Measurements from ENCODE around the gene RFXAP.

Gene RFXAP

DNA sequence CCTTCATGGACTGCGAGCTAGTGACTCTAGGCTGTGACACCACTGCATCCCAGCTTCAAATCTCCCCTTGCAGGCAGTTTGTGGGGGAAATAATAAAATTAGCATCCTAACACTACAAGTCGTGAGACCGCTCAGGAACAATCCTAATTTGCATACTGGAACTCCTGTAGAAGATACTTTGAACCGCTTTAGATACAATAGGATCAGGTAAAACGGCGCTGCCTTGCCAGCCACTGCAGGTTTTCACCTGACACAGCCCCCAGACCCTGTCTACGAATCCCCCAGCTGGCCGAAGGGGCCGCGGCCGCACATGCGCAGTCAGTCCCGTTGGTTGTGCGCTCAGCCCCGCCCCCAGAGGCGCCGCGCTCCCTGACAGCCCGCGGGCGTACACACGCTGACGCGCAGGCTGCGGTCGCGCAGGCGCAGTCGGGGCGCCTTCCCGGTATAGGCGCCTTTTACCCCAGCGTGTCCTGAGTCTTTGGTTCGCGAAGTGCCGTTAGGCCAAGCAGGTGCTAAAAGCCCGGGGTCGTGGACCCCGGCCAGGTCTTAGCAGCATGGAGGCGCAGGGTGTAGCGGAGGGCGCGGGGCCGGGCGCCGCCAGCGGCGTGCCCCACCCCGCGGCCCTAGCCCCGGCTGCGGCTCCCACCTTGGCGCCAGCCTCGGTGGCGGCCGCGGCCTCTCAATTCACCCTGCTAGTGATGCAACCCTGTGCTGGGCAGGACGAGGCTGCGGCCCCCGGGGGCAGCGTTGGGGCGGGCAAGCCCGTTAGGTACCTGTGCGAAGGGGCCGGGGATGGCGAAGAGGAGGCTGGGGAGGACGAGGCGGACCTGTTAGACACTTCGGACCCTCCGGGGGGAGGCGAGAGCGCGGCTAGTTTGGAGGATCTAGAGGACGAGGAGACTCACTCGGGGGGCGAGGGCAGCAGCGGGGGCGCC is at the start of gene RFXAP:
Gene RFXAP, plus strand, starts transcription at position 419 of the 935 bp plus-strand sequence. Its CDS starts 136 bp downstream, at position 555.
- peak within 1 kb of the TSS; percentile 83 for H3K4me3 ChIP-seq (ENCODE audit: low read depth, low read length)
- peak; percentile 65 for DNase-seq (ENCODE audit: low read depth)
- TF ChIP-seq CTCF (IDR thresholded peaks at IDR 0.05; ENCODE audit: low read depth, low read length, missing control alignments): peak; percentile 12

GRCh38 chr13:36769545-36769944 is 49.5 kb upstream of the RFXAP start:
- DNase-seq (ENCODE audit: low read depth): no peak
- TF ChIP-seq CTCF (IDR thresholded peaks at IDR 0.05; ENCODE audit: low read depth, low read length, missing control alignments): no peak
- no peak overlapping the region for H3K4me3 ChIP-seq (ENCODE audit: low read depth, low read length)

- no peak overlapping the region for H3K4me3 ChIP-seq (ENCODE audit: low read depth, low read length)
- TF ChIP-seq CTCF (IDR thresholded peaks at IDR 0.05; ENCODE audit: low read depth, low read length, missing control alignments): no peak
- no peak for DNase-seq (ENCODE audit: low read depth)
These were observed 48.3 kb upstream of the RFXAP start for GRCh38 chr13:36770741-36771140.

GRCh38 chr13:36772853-36773252 is 46.2 kb upstream of the RFXAP start:
- DNase-seq (ENCODE audit: low read depth): no peak
- TF ChIP-seq CTCF (IDR thresholded peaks at IDR 0.05; ENCODE audit: low read depth, low read length, missing control alignments): no peak
- H3K4me3 ChIP-seq (ENCODE audit: low read depth, low read length): no peak overlapping the region

- TF ChIP-seq CTCF (IDR thresholded peaks at IDR 0.05; ENCODE audit: low read depth, low read length, missing control alignments): no peak
- H3K4me3 ChIP-seq (ENCODE audit: low read depth, low read length): no peak overlapping the region
- no peak for DNase-seq (ENCODE audit: low read depth)
These were observed 44.1 kb upstream of the RFXAP start for GRCh38 chr13:36774931-36775330.

DNA sequence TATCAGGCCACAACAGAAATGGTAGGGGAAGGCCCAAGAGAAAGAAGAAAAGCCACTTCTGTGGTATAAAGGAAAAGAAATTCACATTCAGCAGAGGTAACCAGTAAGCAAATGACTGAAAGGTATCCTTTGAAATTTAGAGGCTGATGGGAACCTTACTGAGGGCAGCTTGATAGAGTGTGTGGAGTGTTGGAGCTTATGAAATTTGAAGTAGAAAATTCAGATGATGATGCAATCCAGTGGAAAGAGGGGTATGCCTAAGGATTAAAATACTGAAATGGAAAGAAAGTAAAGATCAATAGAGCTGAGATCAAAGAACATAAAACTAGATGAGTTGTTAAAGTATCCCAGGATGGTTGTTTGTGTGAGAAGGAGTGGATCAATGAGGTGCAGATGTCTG is 42.8 kb upstream of the RFXAP start:
- TF ChIP-seq CTCF (IDR thresholded peaks at IDR 0.05; ENCODE audit: low read depth, low read length, missing control alignments): no peak
- no peak for DNase-seq (ENCODE audit: low read depth)

More for the DNA sequence above, 42.8 kb upstream of the RFXAP start:
- H3K4me3 ChIP-seq (ENCODE audit: low read depth, low read length): no peak overlapping the region

Measured in GM12864 (cell line).